Stimulated activated memory B cell treated with anti-CD40 and anti-IgM and Interleukin-4, amounts not matched to agents 10 μg/mL and 1 μg/mL and 100 μg/mL, for 72 hours (primary cell): ENCODE results near the gene EPS8L2.
A peak's percentile ranks its signal among the peaks of the same experiment; 100 is the strongest.
"Not testable (repeated sequence)": the region's sequence is repeated elsewhere in the genome, so short reads cannot be mapped to it uniquely, and the experiment has no call there.

Experiments used
- ATAC-seq: fragments of 150-1000 bp; cut with Tn5 transposase; 2 replicates; pipeline ENCODE4 v1.10.0; 2021
- H3K27ac Mint-ChIP-seq: one replicate; pipeline ENCODE4 v1.8.0; 2022; ENCODE audit warnings: mild to moderate bottlenecking, mixed read lengths
- H3K27me3 Mint-ChIP-seq: one replicate; pipeline ENCODE4 v1.8.0; 2022; ENCODE audit warnings: mixed read lengths
- H3K36me3 Mint-ChIP-seq: one replicate; pipeline ENCODE4 v1.8.0; 2022; ENCODE audit warnings: mixed read lengths
- H3K4me1 Mint-ChIP-seq: one replicate; pipeline ENCODE4 v1.8.0; 2022; ENCODE audit warnings: mixed read lengths
- H3K4me3 Mint-ChIP-seq: one replicate; pipeline ENCODE4 v1.8.0; 2022; ENCODE audit warnings: mild to moderate bottlenecking, moderate library complexity, mixed read lengths
- H3K9me3 Mint-ChIP-seq: one replicate; pipeline ENCODE4 v1.8.0; 2022; ENCODE audit warnings: mixed read lengths

The EPS8L2 gene

GRCh38 chr11:724049-724777 lies 18.2 kb downstream of the EPS8L2 start:
- H3K27me3 Mint-ChIP-seq, result peaks cover 10% of the 10 kb centered on the region
- H3K36me3 Mint-ChIP-seq, result no peaks in the 10 kb centered on the region
- H3K27ac Mint-ChIP-seq, result no peak overlapping the region
- H3K4me3 Mint-ChIP-seq, result no peak overlapping the region
- H3K4me1 Mint-ChIP-seq, result peaks cover 28% of the 10 kb centered on the region
- no peak for ATAC-seq
- H3K9me3 Mint-ChIP-seq, result no peaks in the 10 kb centered on the region

- ATAC-seq, result no peak
- H3K27me3 Mint-ChIP-seq, result peaks cover 3% of the 10 kb centered on the region
- H3K36me3 Mint-ChIP-seq, result no peaks in the 10 kb centered on the region
- peaks cover 28% of the 10 kb centered on the region for H3K4me1 Mint-ChIP-seq
- H3K4me3 Mint-ChIP-seq, result peak overlapping the region; percentile 76
- peak overlapping the region; percentile 71 for H3K27ac Mint-ChIP-seq
- no peaks in the 10 kb centered on the region for H3K9me3 Mint-ChIP-seq
Observed at GRCh38 chr11:724778-725386, 18.9 kb downstream of the EPS8L2 start.

- Mint-ChIP-seq H3K27ac (peak overlapping the region; percentile 71), H3K27me3 (no peaks in the 10 kb centered on the region), H3K4me3 (peak overlapping the region; percentile 76), H3K9me3 (no peaks in the 10 kb centered on the region), H3K36me3 (no peaks in the 10 kb centered on the region), H3K4me1 (peaks cover 28% of the 10 kb centered on the region)
- no peak for ATAC-seq
Observed at GRCh38 chr11:725624-726202, 19.7 kb downstream of the EPS8L2 start.

GRCh38 chr11:726278-727220 lies 20.5 kb downstream of the EPS8L2 start:
- H3K36me3 Mint-ChIP-seq, result no peaks in the 10 kb centered on the region
- H3K4me3 Mint-ChIP-seq, result peak overlapping the region; percentile 71
- H3K27me3 Mint-ChIP-seq, result no peaks in the 10 kb centered on the region
- peak overlapping the region; percentile 71 for H3K27ac Mint-ChIP-seq
- peak; percentile 6 for ATAC-seq
- no peaks in the 10 kb centered on the region for H3K9me3 Mint-ChIP-seq
- H3K4me1 Mint-ChIP-seq, result peaks cover 23% of the 10 kb centered on the region

- peaks cover 16% of the 10 kb centered on the region for H3K4me1 Mint-ChIP-seq
- no peak overlapping the region for H3K4me3 Mint-ChIP-seq
- no peak overlapping the region for H3K27ac Mint-ChIP-seq
- ATAC-seq, result no peak
- peaks cover under 1% of the 10 kb centered on the region for H3K27me3 Mint-ChIP-seq
- no peaks in the 10 kb centered on the region for H3K36me3 Mint-ChIP-seq
- no peaks in the 10 kb centered on the region for H3K9me3 Mint-ChIP-seq
Observed at GRCh38 chr11:727281-727701, 21.3 kb downstream of the EPS8L2 start.

- H3K36me3 Mint-ChIP-seq, result no peaks in the 10 kb centered on the region
- H3K4me3 Mint-ChIP-seq, result no peak overlapping the region
- peak; percentile 81 for ATAC-seq
- peaks cover 9% of the 10 kb centered on the region for H3K27me3 Mint-ChIP-seq
- H3K4me1 Mint-ChIP-seq, result peaks cover 9% of the 10 kb centered on the region
- H3K9me3 Mint-ChIP-seq, result no peaks in the 10 kb centered on the region
- no peak overlapping the region for H3K27ac Mint-ChIP-seq
Observed at GRCh38 chr11:727859-728748, 22.1 kb downstream of the EPS8L2 start.

GRCh38 chr11:728901-729491 lies 23.0 kb downstream of the EPS8L2 start:
- Mint-ChIP-seq H3K4me1 (peaks cover 6% of the 10 kb centered on the region), H3K4me3 (no peak overlapping the region), H3K27me3 (peaks cover 11% of the 10 kb centered on the region), H3K27ac (no peak overlapping the region), H3K36me3 (no peaks in the 10 kb centered on the region), H3K9me3 (no peaks in the 10 kb centered on the region)
- ATAC-seq, result no peak

GRCh38 chr11:729492-730074 lies 23.6 kb downstream of the EPS8L2 start:
- no peak overlapping the region for H3K27ac Mint-ChIP-seq
- H3K4me3 Mint-ChIP-seq, result no peak overlapping the region
- peaks cover 11% of the 10 kb centered on the region for H3K27me3 Mint-ChIP-seq
- H3K36me3 Mint-ChIP-seq, result no peaks in the 10 kb centered on the region
- H3K9me3 Mint-ChIP-seq, result no peaks in the 10 kb centered on the region
- peaks cover 6% of the 10 kb centered on the region for H3K4me1 Mint-ChIP-seq
- no peak for ATAC-seq

GRCh38 chr11:733072-733471 lies 27.0 kb downstream of the EPS8L2 start:
- H3K9me3 Mint-ChIP-seq, result no peaks in the 10 kb centered on the region
- H3K4me3 Mint-ChIP-seq, result no peak overlapping the region
- no peak for ATAC-seq
- no peaks in the 10 kb centered on the region for H3K36me3 Mint-ChIP-seq
- H3K27me3 Mint-ChIP-seq, result peaks cover 21% of the 10 kb centered on the region
- no peak overlapping the region for H3K27ac Mint-ChIP-seq
- peaks cover 16% of the 10 kb centered on the region for H3K4me1 Mint-ChIP-seq

GRCh38 chr11:734541-734940 lies 28.5 kb downstream of the EPS8L2 start:
- not testable (repeated sequence) for H3K27ac Mint-ChIP-seq

GRCh38 chr11:737366-737765 lies 31.3 kb downstream of the EPS8L2 start:
- peaks cover 27% of the 10 kb centered on the region for H3K27me3 Mint-ChIP-seq
- H3K27ac Mint-ChIP-seq, result no peak overlapping the region
- H3K9me3 Mint-ChIP-seq, result no peaks in the 10 kb centered on the region
- ATAC-seq, result no peak
- peak overlapping the region; percentile 9 for H3K4me3 Mint-ChIP-seq
- H3K4me1 Mint-ChIP-seq, result peaks cover 18% of the 10 kb centered on the region
- H3K36me3 Mint-ChIP-seq, result no peaks in the 10 kb centered on the region

More at GRCh38 chr11:734541-734940, 28.5 kb downstream of the EPS8L2 start:
- Mint-ChIP-seq H3K27me3 (peaks cover 28% of the 10 kb centered on the region), H3K4me1 (peaks cover 18% of the 10 kb centered on the region)
- not testable (repeated sequence) for H3K9me3 Mint-ChIP-seq, H3K4me3 Mint-ChIP-seq, H3K36me3 Mint-ChIP-seq, ATAC-seq

- ATAC-seq, H3K9me3 Mint-ChIP-seq: not testable (repeated sequence)
- peak overlapping the region; percentile 9 for H3K4me3 Mint-ChIP-seq
Observed at GRCh38 chr11:737899-738298, 31.9 kb downstream of the EPS8L2 start.

GRCh38 chr11:742156-742546 lies 36.1 kb downstream of the EPS8L2 start:
- Mint-ChIP-seq H3K4me3 (no peak overlapping the region), H3K4me1 (peaks cover 17% of the 10 kb centered on the region), H3K27ac (no peak overlapping the region), H3K27me3 (peaks cover 17% of the 10 kb centered on the region), H3K36me3 (no peaks in the 10 kb centered on the region), H3K9me3 (no peaks in the 10 kb centered on the region)
- no peak for ATAC-seq

More at GRCh38 chr11:737899-738298, 31.9 kb downstream of the EPS8L2 start:
- H3K36me3 Mint-ChIP-seq, H3K27ac Mint-ChIP-seq: not testable (repeated sequence)
- Mint-ChIP-seq H3K27me3 (peaks cover 21% of the 10 kb centered on the region), H3K4me1 (peaks cover 18% of the 10 kb centered on the region)
